Amniotic epithelial cell (primary cell): ENCODE results near the gene NFIC.
"Not testable (repeated sequence)": the region's sequence is repeated elsewhere in the genome, so short reads cannot be mapped to it uniquely, and the experiment has no call there.

Experiments used
- DNase-seq: peaks from one replicate; pipeline ENCODE4 v3.0.0-alpha.2; 2010; ENCODE audit warnings: low read depth

NFIC gene

GRCh38 chr19:3336680-3337523, 29.5 kb upstream of the NFIC start:
- peak; percentile 97 for DNase-seq

GRCh38 chr19:3338541-3339181, 27.7 kb upstream of the NFIC start:
- no peak for DNase-seq

- DNase-seq = no peak
These were observed 26.0 kb upstream of the NFIC start for GRCh38 chr19:3340340-3340739.

- DNase-seq = no peak
These were observed 24.1 kb upstream of the NFIC start for GRCh38 chr19:3342246-3342645.

GRCh38 chr19:3342962-3343361, 23.4 kb upstream of the NFIC start:
- not testable (repeated sequence) for DNase-seq

GRCh38 chr19:3343619-3344502, 22.5 kb upstream of the NFIC start:
- peak; percentile 85 for DNase-seq

- no peak for DNase-seq
These were observed 21.5 kb upstream of the NFIC start for GRCh38 chr19:3344608-3345598.

- no peak for DNase-seq
These were observed 20.4 kb upstream of the NFIC start for GRCh38 chr19:3345850-3346460.

GRCh38 chr19:3346677-3347353, 19.6 kb upstream of the NFIC start:
- DNase-seq = no peak

- no peak for DNase-seq
These were observed 18.3 kb upstream of the NFIC start for GRCh38 chr19:3348042-3348441.

GRCh38 chr19:3348469-3348868, 17.9 kb upstream of the NFIC start:
- not testable (repeated sequence) for DNase-seq

GRCh38 chr19:3350014-3350663, 16.2 kb upstream of the NFIC start:
- DNase-seq = no peak

GRCh38 chr19:3351702-3352447, 14.5 kb upstream of the NFIC start:
- DNase-seq = no peak

GRCh38 chr19:3353493-3353892, 12.9 kb upstream of the NFIC start:
- no peak for DNase-seq

- no peak for DNase-seq
These were observed 9.6 kb upstream of the NFIC start for GRCh38 chr19:3356805-3357204.

GRCh38 chr19:3357271-3357991, 9.0 kb upstream of the NFIC start:
- DNase-seq = no peak

GRCh38 chr19:3357992-3358688, 8.2 kb upstream of the NFIC start:
- DNase-seq = no peak

- DNase-seq = no peak
These were observed 7.7 kb upstream of the NFIC start for GRCh38 chr19:3358689-3359014.
